H1 (cell line): ENCODE data around the gene TRAPPC2B. TPM values are rescaled to one million over a fixed set of nuclear protein-coding genes. Genes with fewer than 3 reads are reported as not detected.
A peak's percentile ranks its signal among the peaks of the same experiment; 100 is the strongest.

Experiments used
- ASH2L ChIP-seq: fragments of 200-600, 300-600 bp; sonication (generic); IDR thresholded peaks from one replicate; pipeline ENCODE4 v1.7.1; 2017; ENCODE audit warnings: low read length
- CBX8 ChIP-seq: fragments of 300-800, 300-1000 bp; sonication (generic); IDR thresholded peaks from 2 replicates; pipeline ENCODE4 v1.7.1; 2016; ENCODE audit warnings: low read depth, low read length, borderline replicate concordance
- CREB1 ChIP-seq: IDR thresholded peaks from 2 replicates; pipeline ENCODE4 v1.6.1; 2012; ENCODE audit warnings: inconsistent platforms
- EZH2 ChIP-seq: fragments of 200-600 bp; sonication (generic); IDR thresholded peaks from 2 replicates; pipeline ENCODE4 v1.7.1; 2012; ENCODE audit warnings: low read depth, mild to moderate bottlenecking, moderate library complexity, low read length, inconsistent platforms; ENCODE audit not compliant: severe bottlenecking
- GTF2F1 ChIP-seq: IDR thresholded peaks from 2 replicates; pipeline ENCODE4 v1.6.1; 2012; ENCODE audit warnings: low read depth, low read length, improper control_type of control experiment, borderline replicate concordance
- HDAC2 ChIP-seq, 2 experiments: fragments of 300-600 bp in 1 of 2; sonication (generic) in 1 of 2; IDR thresholded peaks; 2 replicates each; pipeline ENCODE4 v1.6.1; 2011 to 2012; ENCODE audit warnings: low read depth in 2 of 2, low read length in 2 of 2, mild to moderate bottlenecking in 2 of 2, moderate library complexity in 2 of 2, borderline replicate concordance in 1 of 2, inconsistent platforms in 1 of 2
- KDM5A ChIP-seq: fragments of 200-600 bp; IDR thresholded peaks from 2 replicates; pipeline ENCODE4 v1.7.1; 2012; ENCODE audit warnings: mild to moderate bottlenecking, low read length, inconsistent platforms, mixed read lengths
- MAFK ChIP-seq: IDR thresholded peaks from 2 replicates; pipeline ENCODE4 v1.6.1; 2012; ENCODE audit warnings: low read depth, mild to moderate bottlenecking, improper control_type of control experiment, low read length
- POU5F1 ChIP-seq: IDR thresholded peaks from 2 replicates; pipeline ENCODE4 v1.6.1; 2011; ENCODE audit warnings: low read depth, mild to moderate bottlenecking, low read length, moderate library complexity
- RBBP5 ChIP-seq: IDR thresholded peaks from 2 replicates; pipeline ENCODE4 v1.7.1; 2012; ENCODE audit warnings: low read depth, mild to moderate bottlenecking, inconsistent platforms, low read length, moderate library complexity, borderline replicate concordance
- RFX5 ChIP-seq: IDR thresholded peaks from 2 replicates; pipeline ENCODE4 v1.6.1; 2011; ENCODE audit warnings: low read depth, low read length, improper control_type of control experiment, borderline replicate concordance
- SIN3A ChIP-seq, 2 experiments: IDR thresholded peaks in 1 of 2; conservative IDR thresholded peaks in 1 of 2; 2 replicates each; pipeline ENCODE4 v1.6.1; 2011 to 2012; ENCODE audit warnings: low read length in 2 of 2, improper control_type of control experiment in 1 of 2, low read depth in 1 of 2, mild to moderate bottlenecking in 1 of 2
- SP1 ChIP-seq: IDR thresholded peaks from 2 replicates; pipeline ENCODE4 v1.6.1; 2011; ENCODE audit warnings: low read depth, low read length
- SP2 ChIP-seq: IDR thresholded peaks from 2 replicates; pipeline ENCODE4 v1.6.1; 2012; ENCODE audit warnings: mild to moderate bottlenecking, low read length, inconsistent platforms
- SP4 ChIP-seq: IDR thresholded peaks from 2 replicates; pipeline ENCODE4 v1.6.1; 2012; ENCODE audit warnings: low read length, inconsistent platforms
- SUZ12 ChIP-seq: fragments of 200-600 bp; sonication (generic); IDR thresholded peaks from 2 replicates; pipeline ENCODE4 v1.6.1; 2012; ENCODE audit warnings: mild to moderate bottlenecking, inconsistent platforms, low read length, moderate library complexity, mixed read lengths
- TAF1 ChIP-seq: IDR thresholded peaks from 2 replicates; pipeline ENCODE4 v1.6.1; 2011; ENCODE audit warnings: mild to moderate bottlenecking, low read depth, low read length
- TBP ChIP-seq: IDR thresholded peaks from 2 replicates; pipeline ENCODE4 v1.6.1; 2011; ENCODE audit warnings: low read depth, low read length, improper control_type of control experiment
- YY1 ChIP-seq: IDR thresholded peaks from 2 replicates; pipeline ENCODE4 v1.6.1; 2011; ENCODE audit warnings: low read depth, mild to moderate bottlenecking, low read length
- polyA plus RNA-seq, 7 experiments: library from polyadenylated mRNA; depleted of rRNA in 3 of 7; stranded (reverse) in 5 of 7; unstranded in 2 of 7; fragments of >200 nt in 5 of 7; fragments of 200-250 nt in 2 of 7; gene quantifications; 1 replicate in 5 of 7; 2 replicates in 1 of 7; 4 replicates in 1 of 7; pipeline versions ENCODE4 v1.2.1 to v1.2.3, GENCODE V29; 2011 to 2013; ENCODE audit warnings: missing spikeins in 2 of 7, mixed read lengths in 2 of 7
- total RNA-seq: library from RNA; stranded (reverse); fragmentation: NEBNext Ultra II Directional; extraction: Animal tissue kit (Norgen Biotek cat#: 25700); gene quantifications from 2 replicates; pipeline ENCODE4 v1.2.1, GENCODE V29; 2021
- TF ChIP-seq, protein P1 (sequence below), 3 experiments: IDR thresholded peaks; 1 replicate in 2 of 3; 2 replicates in 1 of 3; pipeline versions ENCODE4 v1.5.1 to v1.6.1; 2011; ENCODE audit warnings: low read length in 3 of 3, mild to moderate bottlenecking in 3 of 3, inconsistent platforms in 2 of 3, low read depth in 1 of 3, moderate library complexity in 1 of 3; ENCODE audit not compliant: insufficient read depth in 1 of 3; ENCODE audit errors: control extremely low read depth in 1 of 3
- TF ChIP-seq, protein P2 (sequence below): IDR thresholded peaks from 2 replicates; pipeline ENCODE4 v1.6.1; 2011; ENCODE audit warnings: low read depth, mild to moderate bottlenecking, low read length; ENCODE audit not compliant: insufficient read depth

Gene TRAPPC2B
- total and polyA plus RNA-seq, 2 of the 8 experiments (the other 6 are each of a cell fraction or from before 2014, with no cell fraction given): 8.7 to 28.3 TPM

DNA sequence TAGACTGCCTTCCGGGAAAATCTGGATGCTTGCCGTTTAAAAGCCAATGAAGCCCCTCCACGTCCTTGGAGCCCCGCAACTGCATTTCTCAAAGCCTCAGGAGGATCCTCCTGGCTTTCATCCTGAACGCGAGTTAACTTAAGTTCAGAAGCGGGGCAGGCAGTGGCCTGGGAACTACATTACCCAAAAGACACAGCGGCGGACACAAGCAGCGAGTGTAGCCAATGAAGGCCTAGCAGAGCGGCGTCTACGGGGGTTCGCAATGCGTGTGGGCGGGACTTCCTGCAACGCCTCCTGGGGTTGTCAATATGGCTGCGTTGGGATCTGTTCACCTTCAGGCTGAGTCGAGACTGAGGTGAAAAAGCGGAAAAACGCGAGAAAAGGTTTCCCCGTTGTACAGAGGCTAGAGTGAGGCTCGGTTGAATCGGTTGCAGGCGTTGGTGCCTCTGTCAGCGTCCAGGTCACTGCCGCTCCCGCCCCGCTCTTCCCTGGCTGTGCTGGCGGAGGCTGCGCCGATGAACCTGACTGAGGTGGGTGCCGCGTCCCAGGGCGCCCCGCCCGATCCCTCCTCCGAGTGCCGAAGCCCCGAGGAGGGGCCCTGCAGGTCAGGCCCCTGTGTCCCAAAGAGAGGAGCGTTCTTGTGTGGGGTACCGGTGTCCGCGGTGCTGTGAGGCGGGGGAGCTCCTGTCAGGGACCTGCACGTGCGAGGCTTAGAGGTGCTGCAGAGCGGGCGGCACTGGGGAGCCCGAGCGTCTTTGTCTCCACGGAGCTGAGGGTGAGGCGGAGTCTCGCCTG lies 47.7 kb downstream of the TRAPPC2B start, which contains the start of gene ZNF17 (continued):
- TF ChIP-seq, protein P1, sequence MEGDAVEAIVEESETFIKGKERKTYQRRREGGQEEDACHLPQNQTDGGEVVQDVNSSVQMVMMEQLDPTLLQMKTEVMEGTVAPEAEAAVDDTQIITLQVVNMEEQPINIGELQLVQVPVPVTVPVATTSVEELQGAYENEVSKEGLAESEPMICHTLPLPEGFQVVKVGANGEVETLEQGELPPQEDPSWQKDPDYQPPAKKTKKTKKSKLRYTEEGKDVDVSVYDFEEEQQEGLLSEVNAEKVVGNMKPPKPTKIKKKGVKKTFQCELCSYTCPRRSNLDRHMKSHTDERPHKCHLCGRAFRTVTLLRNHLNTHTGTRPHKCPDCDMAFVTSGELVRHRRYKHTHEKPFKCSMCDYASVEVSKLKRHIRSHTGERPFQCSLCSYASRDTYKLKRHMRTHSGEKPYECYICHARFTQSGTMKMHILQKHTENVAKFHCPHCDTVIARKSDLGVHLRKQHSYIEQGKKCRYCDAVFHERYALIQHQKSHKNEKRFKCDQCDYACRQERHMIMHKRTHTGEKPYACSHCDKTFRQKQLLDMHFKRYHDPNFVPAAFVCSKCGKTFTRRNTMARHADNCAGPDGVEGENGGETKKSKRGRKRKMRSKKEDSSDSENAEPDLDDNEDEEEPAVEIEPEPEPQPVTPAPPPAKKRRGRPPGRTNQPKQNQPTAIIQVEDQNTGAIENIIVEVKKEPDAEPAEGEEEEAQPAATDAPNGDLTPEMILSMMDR (IDR thresholded peaks at IDR 0.05; ENCODE audit: control extremely low read depth in 1 of 3, insufficient read depth in 1 of 3, low read depth in 1 of 3, low read length in 3 of 3): no peak
- no peak for TF ChIP-seq RFX5
- peak; percentile 87 for TF ChIP-seq SP1
- peak; percentile 72 for TF ChIP-seq TAF1
- no peak for TF ChIP-seq GTF2F1
- TF ChIP-seq MAFK: no peak
- TF ChIP-seq YY1: peak; percentile 92
- TF ChIP-seq ASH2L: no peak
- no peak for TF ChIP-seq SUZ12
- TF ChIP-seq HDAC2 (IDR thresholded peaks at IDR 0.05; ENCODE audit: borderline replicate concordance in 1 of 2, low read depth in 2 of 2, low read length in 2 of 2): peak in 1 of 2 experiments; percentile 91; a peak in 1 of 4 replicates
- peak; percentile 81 for TF ChIP-seq CREB1
- no peak for TF ChIP-seq EZH2
- no peak for TF ChIP-seq RBBP5
- TF ChIP-seq SP2: peak; percentile 45; the same call in 1 of the 2 replicates
- TF ChIP-seq CBX8: no peak
- TF ChIP-seq POU5F1: no peak
- TF ChIP-seq TBP: no peak
- TF ChIP-seq KDM5A: peak; percentile 97
- TF ChIP-seq, protein P2, sequence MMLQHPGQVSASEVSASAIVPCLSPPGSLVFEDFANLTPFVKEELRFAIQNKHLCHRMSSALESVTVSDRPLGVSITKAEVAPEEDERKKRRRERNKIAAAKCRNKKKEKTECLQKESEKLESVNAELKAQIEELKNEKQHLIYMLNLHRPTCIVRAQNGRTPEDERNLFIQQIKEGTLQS: no peak
- TF ChIP-seq SIN3A (conservative IDR thresholded peaks at IDR 0.05 in 1 of 2, IDR thresholded peaks at IDR 0.05 in 1 of 2; ENCODE audit: low read depth in 1 of 2, low read length in 2 of 2): peak; percentile 74 to 89; a peak in 2 of 4 replicates
- no peak for TF ChIP-seq SP4
